Smooth muscle cell (in vitro differentiated cells): ENCODE measurements around the gene CD276. TPM values are rescaled to one million over a fixed set of nuclear protein-coding genes. Genes with fewer than 3 reads are reported as not detected.

Source experiments
- DNase-seq: peaks from one replicate; lab custom pipeline; 2025; ENCODE audit not compliant: unreplicated experiment; lab: John Stamatoyannopoulos, UW
- H2AFZ ChIP-seq: fragments of 200-600 bp; sonication (generic); 2 replicates; pipeline ENCODE4 v1.6.0; 2016; ENCODE audit warnings: antibody characterized with exemption, low read depth, mild to moderate bottlenecking
- H3F3A ChIP-seq: fragments of 200-600 bp; sonication (generic); 2 replicates; pipeline ENCODE4 v1.6.0; 2017; ENCODE audit warnings: antibody characterized with exemption, low read depth
- H3K27ac ChIP-seq: fragments of 200-600 bp; sonication (generic); 2 replicates; pipeline ENCODE4 v1.5.1; 2016; ENCODE audit warnings: low read depth, mild to moderate bottlenecking
- H3K27me3 ChIP-seq: fragments of 200-600 bp; sonication (generic); 2 replicates; pipeline ENCODE4 v1.6.1; 2016; ENCODE audit warnings: low read depth, mild to moderate bottlenecking
- H3K36me3 ChIP-seq: fragments of 200-600 bp; sonication (generic); 2 replicates; pipeline ENCODE4 v1.5.1; 2016; ENCODE audit warnings: low read depth
- H3K4me1 ChIP-seq: fragments of 200-600 bp; sonication (generic); 2 replicates; pipeline ENCODE4 v1.5.1; 2016; ENCODE audit warnings: low read depth
- H3K4me2 ChIP-seq: fragments of 200-600 bp; sonication (generic); 2 replicates; pipeline ENCODE4 v1.6.0; 2016; ENCODE audit warnings: mild to moderate bottlenecking
- H3K4me3 ChIP-seq: fragments of 200-600 bp; sonication (generic); 2 replicates; pipeline ENCODE4 v1.5.1; 2016; ENCODE audit warnings: mild to moderate bottlenecking
- H3K79me2 ChIP-seq: fragments of 200-600 bp; sonication (generic); 2 replicates; pipeline ENCODE4 v1.6.0; 2016; ENCODE audit warnings: low read depth, mild to moderate bottlenecking
- H3K9ac ChIP-seq: fragments of 200-600 bp; sonication (generic); 2 replicates; pipeline ENCODE4 v1.6.0; 2016; ENCODE audit warnings: low read depth
- H3K9me3 ChIP-seq: fragments of 200-600 bp; sonication (generic); replicated peaks from 2 replicates; pipeline ENCODE4 v1.5.1; 2016; ENCODE audit warnings: low read depth
- H4K20me1 ChIP-seq: fragments of 200-600 bp; sonication (generic); 2 replicates; pipeline ENCODE4 v1.6.0; 2016; ENCODE audit warnings: low read depth
- CTCF ChIP-seq: fragments of 200-600 bp; sonication (generic); IDR thresholded peaks from 2 replicates; pipeline ENCODE4 v1.5.1; 2017; ENCODE audit warnings: borderline replicate concordance, mild to moderate bottlenecking, antibody characterized with exemption; ENCODE audit not compliant: insufficient read depth, poor library complexity, severe bottlenecking
- WGBS: methylation state at CpG from one replicate; pipeline ENCODE4 v1.1.7; 2016; ENCODE audit warnings: low lambda C conversion rate; 5-methylcytosine and 5-hydroxymethylcytosine counted together
- polyA plus RNA-seq: library from polyadenylated mRNA; unstranded; fragments of >200 nt; fragmentation: Nextera tagmentation; extraction: Ambion mirVana; gene quantifications from 2 replicates; pipeline ENCODE4 v1.2.1, GENCODE V29; 2016
- total RNA-seq: library from RNA; depleted of rRNA; stranded (reverse); fragments of >200 nt; gene quantifications from 2 replicates; pipeline ENCODE4 v1.2.3, GENCODE V29; 2014

The CD276 gene
- total and polyA plus RNA-seq, 2 experiments from 2014 or later = 144 to 312 TPM

GRCh38 chr15:73718694-73719093, 34.5 kb downstream of the CD276 start:
- Histone ChIP-seq H3F3A (no peaks in the 10 kb centered on the region), H3K27ac (no peak overlapping the region), H3K9me3 (no peaks in the 10 kb centered on the region), H3K4me2 (no peak overlapping the region), H3K27me3 (no peaks in the 10 kb centered on the region), H3K9ac (no peak overlapping the region), H3K36me3 (no peaks in the 10 kb centered on the region), H3K4me1 (no peaks in the 10 kb centered on the region), H4K20me1 (no peaks in the 10 kb centered on the region), H3K79me2 (no peaks in the 10 kb centered on the region), H3K4me3 (no peak overlapping the region), H2AFZ (no peak overlapping the region)
- TF ChIP-seq CTCF = no peak
- DNase-seq = no peak
- 88% methylated on average over 4 of the region's 4 CpGs for WGBS

- H3K4me1 ChIP-seq = no peaks in the 10 kb centered on the region
- H3K36me3 ChIP-seq = no peaks in the 10 kb centered on the region
- no peak for TF ChIP-seq CTCF
- WGBS = 99% methylated on average over 3 of the region's 3 CpGs
- H3K27ac ChIP-seq = no peak overlapping the region
- H3F3A ChIP-seq = no peaks in the 10 kb centered on the region
- H3K9ac ChIP-seq = no peak overlapping the region
- no peaks in the 10 kb centered on the region for H4K20me1 ChIP-seq
- H3K9me3 ChIP-seq = no peaks in the 10 kb centered on the region
- H3K27me3 ChIP-seq = no peaks in the 10 kb centered on the region
- no peak for DNase-seq
- H2AFZ ChIP-seq = no peak overlapping the region
- no peak overlapping the region for H3K4me3 ChIP-seq
- no peak overlapping the region for H3K4me2 ChIP-seq
- H3K79me2 ChIP-seq = no peaks in the 10 kb centered on the region
These were observed 38.2 kb downstream of the CD276 start for GRCh38 chr15:73722425-73722824.

- H3K79me2 ChIP-seq = no peaks in the 10 kb centered on the region
- no peaks in the 10 kb centered on the region for H3K27me3 ChIP-seq
- no peak for DNase-seq
- H3K9me3 ChIP-seq = no peaks in the 10 kb centered on the region
- H3F3A ChIP-seq = no peaks in the 10 kb centered on the region
- no peak overlapping the region for H3K4me3 ChIP-seq
- no peaks in the 10 kb centered on the region for H4K20me1 ChIP-seq
- H3K27ac ChIP-seq = no peak overlapping the region
- 78% methylated on average over 4 of the region's 4 CpGs for WGBS
- TF ChIP-seq CTCF = no peak
- H3K9ac ChIP-seq = no peak overlapping the region
- no peak overlapping the region for H2AFZ ChIP-seq
- no peaks in the 10 kb centered on the region for H3K4me1 ChIP-seq
- no peak overlapping the region for H3K4me2 ChIP-seq
- H3K36me3 ChIP-seq = no peaks in the 10 kb centered on the region
These were observed 39.0 kb downstream of the CD276 start for GRCh38 chr15:73723191-73723590.

- Histone ChIP-seq H3K36me3 (no peaks in the 10 kb centered on the region), H2AFZ (no peak overlapping the region), H3K27me3 (no peaks in the 10 kb centered on the region), H4K20me1 (no peaks in the 10 kb centered on the region), H3K4me3 (no peak overlapping the region), H3K27ac (no peak overlapping the region), H3F3A (no peaks in the 10 kb centered on the region), H3K9me3 (no peaks in the 10 kb centered on the region), H3K79me2 (no peaks in the 10 kb centered on the region), H3K9ac (no peak overlapping the region), H3K4me1 (no peaks in the 10 kb centered on the region), H3K4me2 (no peak overlapping the region)
- 42% methylated on average over 3 of the region's 3 CpGs for WGBS
- TF ChIP-seq CTCF = no peak
- DNase-seq = no peak
These were observed 40.0 kb downstream of the CD276 start for GRCh38 chr15:73724212-73724611.
